HEK293 (cell line): ENCODE measurements around the gene GLMP.

Experiments used
- FEZF1 ChIP-seq: fragments of 450-650 bp; formaldehyde crosslinking; IDR thresholded peaks from 2 replicates; pipeline ENCODE4 v1.5.1; 2016; ENCODE audit warnings: missing biosample characterization, missing genetic modification characterization
- GLI4 ChIP-seq: fragments of 450-650 bp; formaldehyde crosslinking; IDR thresholded peaks from 2 replicates; pipeline ENCODE4 v1.5.1; 2016; ENCODE audit warnings: missing biosample characterization, missing genetic modification characterization
- GLIS1 ChIP-seq: fragments of 450-650 bp; formaldehyde crosslinking; IDR thresholded peaks from 2 replicates; pipeline ENCODE4 v1.5.1; 2016; ENCODE audit warnings: missing biosample characterization, missing genetic modification characterization
- KLF1 ChIP-seq: fragments of 450-650 bp; formaldehyde crosslinking; IDR thresholded peaks from 2 replicates; pipeline ENCODE4 v1.5.1; 2016; ENCODE audit warnings: missing biosample characterization, missing genetic modification characterization
- YY1 ChIP-seq: fragments of 450-650 bp; formaldehyde crosslinking; IDR thresholded peaks from 2 replicates; pipeline ENCODE4 v1.5.1; 2018; ENCODE audit warnings: missing biosample characterization, missing genetic modification characterization
- ZBTB7A ChIP-seq: fragments of 450-650 bp; formaldehyde crosslinking; IDR thresholded peaks from 2 replicates; pipeline ENCODE4 v1.5.1; 2016; ENCODE audit warnings: low read depth, missing biosample characterization, missing genetic modification characterization
- ZFP41 ChIP-seq: fragments of 450-650 bp; formaldehyde crosslinking; IDR thresholded peaks from 2 replicates; pipeline ENCODE4 v1.5.1; 2016; ENCODE audit warnings: missing biosample characterization, missing genetic modification characterization, borderline replicate concordance
- ZNF148 ChIP-seq: fragments of 450-650 bp; formaldehyde crosslinking; IDR thresholded peaks from 2 replicates; pipeline ENCODE4 v1.5.0; 2017; ENCODE audit warnings: missing biosample characterization, missing genetic modification characterization, borderline replicate concordance
- ZNF155 ChIP-seq: fragments of 450-650 bp; formaldehyde crosslinking; IDR thresholded peaks from 2 replicates; pipeline ENCODE4 v1.5.1; 2016; ENCODE audit warnings: missing biosample characterization, missing genetic modification characterization
- ZNF16 ChIP-seq: fragments of 450-650 bp; formaldehyde crosslinking; IDR thresholded peaks from 2 replicates; pipeline ENCODE4 v1.5.1; 2016; ENCODE audit warnings: low read depth, missing biosample characterization, missing genetic modification characterization
- ZNF175 ChIP-seq: fragments of 450-650 bp; formaldehyde crosslinking; IDR thresholded peaks from 2 replicates; pipeline ENCODE4 v1.5.1; 2016; ENCODE audit warnings: missing biosample characterization, missing genetic modification characterization
- ZNF202 ChIP-seq: fragments of 450-650 bp; formaldehyde crosslinking; IDR thresholded peaks from 2 replicates; pipeline ENCODE4 v1.5.1; 2016; ENCODE audit warnings: missing biosample characterization, missing genetic modification characterization, borderline replicate concordance
- ZNF24 ChIP-seq: fragments of 450-650 bp; formaldehyde crosslinking; IDR thresholded peaks from 2 replicates; pipeline ENCODE4 v1.5.1; 2016; ENCODE audit warnings: missing biosample characterization, missing genetic modification characterization
- ZNF292 ChIP-seq: fragments of 450-650 bp; formaldehyde crosslinking; IDR thresholded peaks from 2 replicates; pipeline ENCODE4 v1.5.1; 2016; ENCODE audit warnings: low read depth, missing biosample characterization, missing genetic modification characterization, borderline replicate concordance
- ZNF324 ChIP-seq: fragments of 450-650 bp; formaldehyde crosslinking; IDR thresholded peaks from 2 replicates; pipeline ENCODE4 v1.5.1; 2016; ENCODE audit warnings: missing biosample characterization, missing genetic modification characterization
- ZNF341 ChIP-seq: fragments of 450-650 bp; formaldehyde crosslinking; IDR thresholded peaks from 2 replicates; pipeline ENCODE4; 2016; ENCODE audit warnings: low read depth, missing biosample characterization, missing genetic modification characterization
- ZNF423 ChIP-seq: fragments of 450-650 bp; formaldehyde crosslinking; IDR thresholded peaks from 2 replicates; pipeline ENCODE4 v1.5.1; 2016; ENCODE audit warnings: missing biosample characterization, missing genetic modification characterization
- ZNF48 ChIP-seq: fragments of 450-650 bp; formaldehyde crosslinking; IDR thresholded peaks from 2 replicates; pipeline ENCODE4 v1.5.1; 2016; ENCODE audit warnings: missing biosample characterization, missing genetic modification characterization
- ZNF521 ChIP-seq: fragments of 450-650 bp; formaldehyde crosslinking; IDR thresholded peaks from 2 replicates; pipeline ENCODE4 v1.5.1; 2017; ENCODE audit warnings: missing biosample characterization, mild to moderate bottlenecking, missing genetic modification characterization
- ZNF530 ChIP-seq: fragments of 450-650 bp; formaldehyde crosslinking; IDR thresholded peaks from 2 replicates; pipeline ENCODE4 v1.5.1; 2016; ENCODE audit warnings: low read depth, missing biosample characterization, missing genetic modification characterization
- ZNF561 ChIP-seq: fragments of 450-650 bp; IDR thresholded peaks from 2 replicates; pipeline ENCODE4 v1.5.1; 2018; ENCODE audit warnings: missing biosample characterization, missing genetic modification characterization, borderline replicate concordance
- ZNF621 ChIP-seq: fragments of 450-650 bp; formaldehyde crosslinking; IDR thresholded peaks from 2 replicates; pipeline ENCODE4 v1.5.1; 2017; ENCODE audit warnings: missing biosample characterization, missing genetic modification characterization
- ZNF624 ChIP-seq: fragments of 450-650 bp; formaldehyde crosslinking; IDR thresholded peaks from 2 replicates; pipeline ENCODE4 v1.5.1; 2017; ENCODE audit warnings: missing biosample characterization, missing genetic modification characterization
- ZNF626 ChIP-seq: fragments of 450-650 bp; sonication (Bioruptor Pico); formaldehyde crosslinking; IDR thresholded peaks from 2 replicates; pipeline ENCODE4 v1.5.1; 2018; ENCODE audit warnings: missing biosample characterization, missing genetic modification characterization, inconsistent platforms
- ZNF639 ChIP-seq: fragments of 450-650 bp; formaldehyde crosslinking; IDR thresholded peaks from 2 replicates; pipeline ENCODE4 v1.5.1; 2016; ENCODE audit warnings: missing biosample characterization, missing genetic modification characterization
- ZNF658 ChIP-seq: fragments of 450-650 bp; formaldehyde crosslinking; IDR thresholded peaks from 2 replicates; pipeline ENCODE4; 2016; ENCODE audit warnings: missing biosample characterization, missing genetic modification characterization
- ZNF776 ChIP-seq: fragments of 450-650 bp; formaldehyde crosslinking; IDR thresholded peaks from 2 replicates; pipeline ENCODE4 v1.5.0; 2017; ENCODE audit warnings: missing biosample characterization, missing genetic modification characterization, borderline replicate concordance
- ZNF777 ChIP-seq: fragments of 450-650 bp; formaldehyde crosslinking; IDR thresholded peaks from 2 replicates; pipeline ENCODE4 v1.5.1; 2017; ENCODE audit warnings: missing biosample characterization, missing genetic modification characterization, borderline replicate concordance
- ZNF791 ChIP-seq: fragments of 450-650 bp; formaldehyde crosslinking; IDR thresholded peaks from 2 replicates; pipeline ENCODE4 v1.5.1; 2016; ENCODE audit warnings: missing biosample characterization, missing genetic modification characterization
- ZXDB ChIP-seq: fragments of 450-650 bp; formaldehyde crosslinking; IDR thresholded peaks from 2 replicates; pipeline ENCODE4 v1.5.1; 2016; ENCODE audit warnings: missing biosample characterization, missing genetic modification characterization
- TF ChIP-seq, protein P1 (sequence below): fragments of 450-650 bp; formaldehyde crosslinking; IDR thresholded peaks from 2 replicates; pipeline ENCODE4 v1.5.1; 2016; ENCODE audit warnings: missing biosample characterization, missing genetic modification characterization, low read depth
- TF ChIP-seq, protein P2 (sequence below): fragments of 450-650 bp; formaldehyde crosslinking; IDR thresholded peaks from 2 replicates; pipeline ENCODE4 v1.5.1; 2017; ENCODE audit warnings: missing biosample characterization, missing genetic modification characterization
- TF ChIP-seq, protein P3 (sequence below): fragments of 450-650 bp; formaldehyde crosslinking; IDR thresholded peaks from 2 replicates; pipeline ENCODE4 v1.5.1; 2017; ENCODE audit warnings: missing biosample characterization, missing genetic modification characterization

Gene GLMP

DNA sequence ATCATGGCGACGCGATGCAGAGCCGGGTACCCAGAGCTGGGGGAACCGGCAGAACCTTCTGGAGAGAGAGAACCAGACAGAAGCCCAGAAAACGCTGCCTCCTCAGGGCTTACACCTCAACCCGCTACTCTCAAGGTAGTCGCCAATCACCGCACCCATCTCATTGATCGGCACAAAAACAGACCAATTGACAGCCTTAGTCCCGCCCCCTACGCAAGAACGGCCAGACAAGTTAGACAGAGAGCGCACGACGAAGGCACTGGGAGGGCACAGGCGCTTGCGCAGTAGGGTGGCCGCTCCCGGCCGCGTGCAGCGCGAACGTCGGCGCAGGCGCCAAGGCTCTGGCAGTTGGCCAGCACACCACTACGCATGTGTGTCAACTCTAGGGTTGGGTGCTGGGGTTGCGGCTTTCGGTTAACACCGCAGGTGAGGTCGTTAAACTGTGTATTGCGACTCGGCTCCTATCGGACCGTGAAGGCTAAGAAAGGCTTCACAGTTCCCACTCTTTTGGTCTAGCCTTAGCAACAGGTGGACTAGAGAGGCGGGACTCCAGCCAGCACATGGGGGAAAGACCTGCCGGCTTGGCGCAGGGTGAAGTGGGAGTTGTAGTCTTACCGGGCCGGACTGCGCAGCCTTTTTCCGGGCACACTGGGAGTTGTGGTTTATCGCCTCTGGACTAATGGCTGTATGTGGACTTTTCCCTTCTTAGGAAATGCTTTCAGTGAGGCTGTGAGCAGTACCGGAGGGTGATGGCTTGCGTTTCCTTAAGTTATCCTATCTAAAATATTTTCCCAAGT lies 42.9 kb upstream of the GLMP start, which contains the start of the genes CCT3 and TSACC (continued):
- TF ChIP-seq ZNF202 (no peak), ZNF561 (no peak; the same call in 1 of the 2 replicates), ZNF776 (tag by site-specific recombination) (no peak), ZNF521 (tag by site-specific recombination) (no peak), ZNF658 (no peak), FEZF1 (tag by site-specific recombination) (no peak), ZNF626 (tag by site-specific recombination) (no peak), ZNF341 (tag by site-specific recombination) (no peak), ZNF624 (tag by site-specific recombination) (no peak), ZNF155 (tag by site-specific recombination) (no peak), ZNF48 (no peak), GLI4 (tag by site-specific recombination) (no peak), GLIS1 (peak; percentile 56), ZNF148 (tag by site-specific recombination) (no peak), ZBTB7A (no peak; the same call in 1 of the 2 replicates), ZNF24 (peak; percentile 33; the same call in 1 of the 2 replicates), KLF1 (no peak), ZNF423 (tag by site-specific recombination) (no peak), ZFP41 (no peak), ZNF292 (tag by site-specific recombination) (no peak), ZNF621 (tag by site-specific recombination) (no peak), ZNF324 (tag by site-specific recombination) (no peak; the same call in 1 of the 2 replicates), ZNF791 (tag by site-specific recombination) (no peak), ZNF175 (tag by site-specific recombination) (no peak), ZNF530 (tag by site-specific recombination) (no peak), YY1 (peak; percentile 86), ZNF639 (tag by site-specific recombination) (no peak; the same call in 1 of the 2 replicates), ZNF16 (tag by site-specific recombination) (no peak), ZNF777 (tag by site-specific recombination) (no peak), ZXDB (peak; percentile 39)
- TF ChIP-seq, protein P1, sequence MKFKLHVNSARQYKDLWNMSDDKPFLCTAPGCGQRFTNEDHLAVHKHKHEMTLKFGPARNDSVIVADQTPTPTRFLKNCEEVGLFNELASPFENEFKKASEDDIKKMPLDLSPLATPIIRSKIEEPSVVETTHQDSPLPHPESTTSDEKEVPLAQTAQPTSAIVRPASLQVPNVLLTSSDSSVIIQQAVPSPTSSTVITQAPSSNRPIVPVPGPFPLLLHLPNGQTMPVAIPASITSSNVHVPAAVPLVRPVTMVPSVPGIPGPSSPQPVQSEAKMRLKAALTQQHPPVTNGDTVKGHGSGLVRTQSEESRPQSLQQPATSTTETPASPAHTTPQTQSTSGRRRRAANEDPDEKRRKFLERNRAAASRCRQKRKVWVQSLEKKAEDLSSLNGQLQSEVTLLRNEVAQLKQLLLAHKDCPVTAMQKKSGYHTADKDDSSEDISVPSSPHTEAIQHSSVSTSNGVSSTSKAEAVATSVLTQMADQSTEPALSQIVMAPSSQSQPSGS (tag by site-specific recombination): no peak
- TF ChIP-seq, protein P2, sequence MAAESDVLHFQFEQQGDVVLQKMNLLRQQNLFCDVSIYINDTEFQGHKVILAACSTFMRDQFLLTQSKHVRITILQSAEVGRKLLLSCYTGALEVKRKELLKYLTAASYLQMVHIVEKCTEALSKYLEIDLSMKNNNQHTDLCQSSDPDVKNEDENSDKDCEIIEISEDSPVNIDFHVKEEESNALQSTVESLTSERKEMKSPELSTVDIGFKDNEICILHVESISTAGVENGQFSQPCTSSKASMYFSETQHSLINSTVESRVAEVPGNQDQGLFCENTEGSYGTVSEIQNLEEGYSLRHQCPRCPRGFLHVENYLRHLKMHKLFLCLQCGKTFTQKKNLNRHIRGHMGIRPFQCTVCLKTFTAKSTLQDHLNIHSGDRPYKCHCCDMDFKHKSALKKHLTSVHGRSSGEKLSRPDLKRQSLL (tag by site-specific recombination): no peak
- TF ChIP-seq, protein P3, sequence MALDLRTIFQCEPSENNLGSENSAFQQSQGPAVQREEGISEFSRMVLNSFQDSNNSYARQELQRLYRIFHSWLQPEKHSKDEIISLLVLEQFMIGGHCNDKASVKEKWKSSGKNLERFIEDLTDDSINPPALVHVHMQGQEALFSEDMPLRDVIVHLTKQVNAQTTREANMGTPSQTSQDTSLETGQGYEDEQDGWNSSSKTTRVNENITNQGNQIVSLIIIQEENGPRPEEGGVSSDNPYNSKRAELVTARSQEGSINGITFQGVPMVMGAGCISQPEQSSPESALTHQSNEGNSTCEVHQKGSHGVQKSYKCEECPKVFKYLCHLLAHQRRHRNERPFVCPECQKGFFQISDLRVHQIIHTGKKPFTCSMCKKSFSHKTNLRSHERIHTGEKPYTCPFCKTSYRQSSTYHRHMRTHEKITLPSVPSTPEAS (tag by site-specific recombination): 0 out of 2 replicates have a peak, but pooled peaks have one; percentile 8
